Neural crest cell (in vitro differentiated cells): ENCODE data around the gene HVCN1. TPM values are rescaled to one million over a fixed set of nuclear protein-coding genes. Genes with fewer than 3 reads are reported as not detected.
"Not testable (repeated sequence)": the region's sequence is repeated elsewhere in the genome, so short reads cannot be mapped to it uniquely, and the experiment has no call there.

Experiments used
- DNase-seq: peaks from one replicate; pipeline ENCODE4 v3.0.0; 2021; ENCODE audit warnings: low read depth, mixed read lengths, low spot score
- H3K27ac Mint-ChIP-seq: one replicate; pipeline ENCODE4 v1.8.0; 2021; ENCODE audit warnings: mild to moderate bottlenecking, mixed read lengths; ENCODE audit not compliant: unreplicated experiment
- H3K27me3 Mint-ChIP-seq: 2 replicates; pipeline ENCODE4 v1.8.0; 2021; ENCODE audit warnings: low read depth, mild to moderate bottlenecking, mixed read lengths
- H3K36me3 Mint-ChIP-seq: 2 replicates; pipeline ENCODE4 v1.8.0; 2021; ENCODE audit warnings: low read depth, mild to moderate bottlenecking, mixed read lengths
- H3K4me1 Mint-ChIP-seq: 2 replicates; pipeline ENCODE4 v1.8.0; 2021; ENCODE audit warnings: mixed read lengths
- H3K4me3 Mint-ChIP-seq: one replicate; pipeline ENCODE4 v1.8.0; 2021; ENCODE audit warnings: mild to moderate bottlenecking, mixed read lengths
- H3K9me3 Mint-ChIP-seq: 2 replicates; pipeline ENCODE4 v1.8.0; 2021; ENCODE audit warnings: mixed read lengths
- CTCF ChIP-seq: fragments of 200-600 bp; sonication (generic); conservative IDR thresholded peaks from 2 replicates; pipeline ENCODE4 v1.5.0; 2021; ENCODE audit warnings: antibody characterized with exemption, mild to moderate bottlenecking
- total RNA-seq: library from RNA; stranded (reverse); gene quantifications from 2 replicates; pipeline ENCODE4 v1.2.1, GENCODE V29; 2021

HVCN1 gene
- total RNA-seq, 1 donor from 2014 or later = 3.8 TPM

GRCh38 chr12:110613771-110614684 lies 74.9 kb downstream of the HVCN1 start, which contains the start of gene TCTN1:
Gene TCTN1, plus strand, starts transcription at chr12:110614129. Its CDS starts 54 bp downstream, at chr12:110614183.
- Mint-ChIP-seq H3K9me3 (no peaks in the 10 kb centered on the region), H3K4me1 (peaks cover 9% of the 10 kb centered on the region), H3K4me3 (peak within 1 kb of the TSS; percentile 89), H3K36me3 (no peaks in the 10 kb centered on the region), H3K27me3 (no peaks in the 10 kb centered on the region), H3K27ac (peak within 1 kb of the TSS; percentile 89)
- peak; percentile 97 for DNase-seq
- TF ChIP-seq CTCF = no peak

- Mint-ChIP-seq H3K36me3 (no peaks in the 10 kb centered on the region), H3K9me3 (no peaks in the 10 kb centered on the region), H3K4me1 (peaks cover 9% of the 10 kb centered on the region), H3K27me3 (no peaks in the 10 kb centered on the region), H3K27ac (peak overlapping the region; percentile 89), H3K4me3 (peak overlapping the region; percentile 89)
- no peak for DNase-seq
- TF ChIP-seq CTCF = no peak
Measured at GRCh38 chr12:110613071-110613770, 75.7 kb downstream of the HVCN1 start.

GRCh38 chr12:110606253-110606611 lies 82.7 kb downstream of the HVCN1 start:
- TF ChIP-seq CTCF = no peak
- H3K27ac Mint-ChIP-seq = no peak overlapping the region
- H3K4me3 Mint-ChIP-seq = no peak overlapping the region
- H3K27me3 Mint-ChIP-seq = no peaks in the 10 kb centered on the region
- no peak for DNase-seq
- H3K36me3 Mint-ChIP-seq = no peaks in the 10 kb centered on the region
- no peaks in the 10 kb centered on the region for H3K9me3 Mint-ChIP-seq
- no peaks in the 10 kb centered on the region for H3K4me1 Mint-ChIP-seq

GRCh38 chr12:110602085-110602814 lies 86.7 kb downstream of the HVCN1 start:
- DNase-seq = peak; percentile 25

More at GRCh38 chr12:110602085-110602814, 86.7 kb downstream of the HVCN1 start:
- peak; percentile 79 for TF ChIP-seq CTCF
- not testable (repeated sequence) for H3K27ac Mint-ChIP-seq, H3K4me1 Mint-ChIP-seq, H3K36me3 Mint-ChIP-seq, H3K9me3 Mint-ChIP-seq, H3K27me3 Mint-ChIP-seq, H3K4me3 Mint-ChIP-seq
